Prostate gland (tissue), 2 donors: ENCODE results near the gene MED16. TPM values are rescaled to one million over a fixed set of nuclear protein-coding genes. Genes with fewer than 3 reads are reported as not detected.
"Not testable (repeated sequence)": the region's sequence is repeated elsewhere in the genome, so short reads cannot be mapped to it uniquely, and the experiment has no call there.

Experiments used
- DNase-seq: peaks from one replicate; pipeline ENCODE4 v3.0.0-alpha.2; 2019; ENCODE audit warnings: low spot score
- H3K27ac ChIP-seq, 2 donors: fragments of 200-600 bp; sonication (generic); 2 replicates each; pipeline ENCODE4 v1.5.1; 2017 to 2019
- H3K27me3 ChIP-seq: fragments of 200-600 bp; sonication (generic); replicated peaks from 2 replicates; pipeline ENCODE4 v1.5.1; 2019; ENCODE audit not compliant: insufficient read depth
- H3K36me3 ChIP-seq, 2 donors: fragments of 200-600 bp; sonication (generic); 1 replicate in 1 of 2; 2 replicates in 1 of 2; pipeline versions ENCODE4 v1.5.1 to v1.8.1; 2017 to 2019
- H3K4me1 ChIP-seq: fragments of 200-600 bp; sonication (generic); replicated peaks from 2 replicates; pipeline ENCODE4 v1.5.1; 2019
- H3K4me3 ChIP-seq, 2 donors: fragments of 200-600 bp; sonication (generic); 2 replicates each; pipeline ENCODE4 v1.5.1; 2017 to 2019
- H3K9me3 ChIP-seq: fragments of 200-600 bp; sonication (generic); 2 replicates; pipeline ENCODE4 v1.5.1; 2017
- CTCF ChIP-seq, 4 experiments: fragments of 200-600 bp in 2 of 4; fragments of 450-650 bp in 2 of 4; sonication (generic) in 2 of 4; IDR thresholded peaks; 1 replicate in 3 of 4; 2 replicates in 1 of 4; pipeline ENCODE4 v1.5.1; 2016 to 2019; ENCODE audit warnings: antibody characterized with exemption in 4 of 4, mild to moderate bottlenecking in 2 of 4, moderate library complexity in 2 of 4
- POLR2A ChIP-seq: fragments of 450-650 bp; IDR thresholded peaks from one replicate; pipeline ENCODE4 v1.6.1; 2016; ENCODE audit warnings: antibody characterized with exemption, mild to moderate bottlenecking
- POLR2AphosphoS5 ChIP-seq: sonication (generic); formaldehyde crosslinking; IDR thresholded peaks from one replicate; pipeline ENCODE4 v1.6.1; 2017; ENCODE audit warnings: antibody characterized with exemption
- WGBS: methylation state at CpG from one replicate; pipeline ENCODE4 v1.1.5; 2018; 5-methylcytosine and 5-hydroxymethylcytosine counted together
- intact Hi-C: fragments of 100-400 bp; cut with DNase I; formaldehyde crosslinking; loops from one replicate; pipeline ENCODE4 v1.14.2; 2022
- total RNA-seq, 2 donors: library from RNA; depleted of rRNA; stranded (reverse); fragments of >200 nt; gene quantifications; one replicate each; pipeline ENCODE4 v1.1.0, GENCODE V29; 2016

MED16 gene
- total RNA-seq, 2 donors from 2014 or later: 65.1 to 114 TPM

DNA sequence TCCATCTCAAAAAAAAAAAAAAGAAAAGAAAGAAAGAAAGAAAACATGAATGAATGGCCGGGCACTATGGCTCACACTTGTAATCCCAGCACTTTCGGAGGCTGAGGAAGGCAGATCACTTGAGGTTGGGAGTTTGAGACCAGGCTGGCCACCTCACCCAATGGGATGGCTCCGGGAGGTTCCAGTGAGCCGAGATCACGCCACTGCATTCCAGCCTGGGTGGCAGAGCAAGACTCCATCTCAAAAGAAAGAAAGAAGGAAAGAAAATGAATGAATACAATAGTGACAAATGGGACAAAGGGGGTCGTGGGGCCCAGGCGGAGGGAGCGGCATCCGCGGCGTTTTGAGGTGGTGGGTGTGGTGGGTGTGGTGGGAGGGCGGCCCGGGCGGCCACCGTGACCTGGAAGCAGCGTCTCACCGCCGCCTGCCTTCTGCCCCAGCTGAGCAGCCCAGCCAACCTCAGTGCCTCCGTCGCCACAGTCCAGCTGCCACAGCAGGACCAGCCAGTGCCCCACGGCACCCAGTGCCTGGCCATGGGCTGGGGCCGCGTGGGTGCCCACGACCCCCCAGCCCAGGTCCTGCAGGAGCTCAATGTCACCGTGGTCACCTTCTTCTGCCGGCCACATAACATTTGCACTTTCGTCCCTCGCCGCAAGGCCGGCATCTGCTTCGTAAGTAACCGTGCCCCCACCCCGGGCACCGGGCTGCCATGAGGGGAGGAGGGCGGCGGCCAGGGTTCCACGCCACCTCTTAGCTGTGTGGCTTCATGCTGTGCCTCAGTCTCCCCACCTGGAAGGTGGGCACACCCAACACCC lies 47.1 kb downstream of the MED16 start:
- TF ChIP-seq CTCF (IDR thresholded peaks at IDR 0.05): no peak
- TF ChIP-seq POLR2A: no peak
- no peak for TF ChIP-seq POLR2AphosphoS5
- Histone ChIP-seq H3K4me3 (no peak overlapping the region), H3K27ac (no peak overlapping the region), H3K36me3 (no peaks in the 10 kb centered on the region), H3K9me3 (no peaks in the 10 kb centered on the region), H3K4me1 (peaks cover 4% of the 10 kb centered on the region), H3K27me3 (peaks cover 7% of the 10 kb centered on the region)
- no peak for DNase-seq
- intact Hi-C loops: no loop called here
- WGBS: 69% methylated on average over 37 of the region's 37 CpGs

DNA sequence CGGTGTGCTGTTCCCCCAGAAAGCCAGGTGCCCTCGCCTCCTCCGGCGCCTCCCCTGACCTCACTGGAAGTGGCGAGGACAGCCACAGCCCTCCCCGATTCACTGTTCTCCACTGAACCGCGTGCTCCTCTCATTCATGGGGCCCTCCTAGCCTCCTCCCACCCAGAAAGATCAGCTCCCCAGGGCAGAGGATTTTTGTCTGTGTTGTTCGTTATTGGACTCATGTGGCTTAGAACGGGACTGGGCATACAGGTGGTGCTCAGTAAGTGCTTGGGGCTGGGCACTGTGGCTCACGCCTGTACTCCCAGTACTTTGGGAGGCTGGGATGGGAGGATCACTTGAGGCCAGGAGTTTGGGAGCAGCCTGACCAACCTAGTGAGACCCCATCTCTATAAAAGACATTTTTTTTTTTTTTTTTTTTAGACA lies 48.4 kb downstream of the MED16 start:
- Histone ChIP-seq H3K4me1 (no peaks in the 10 kb centered on the region), H3K36me3 (no peaks in the 10 kb centered on the region), H3K4me3 (no peak overlapping the region), H3K27me3 (peaks cover 7% of the 10 kb centered on the region), H3K27ac (no peak overlapping the region), H3K9me3 (no peaks in the 10 kb centered on the region)
- TF ChIP-seq POLR2A (no peak), CTCF (IDR thresholded peaks at IDR 0.05) (no peak), POLR2AphosphoS5 (no peak)
- intact Hi-C loops: no loop called here
- WGBS: 55% methylated on average over 7 of the region's 11 CpGs
- no peak for DNase-seq

DNA sequence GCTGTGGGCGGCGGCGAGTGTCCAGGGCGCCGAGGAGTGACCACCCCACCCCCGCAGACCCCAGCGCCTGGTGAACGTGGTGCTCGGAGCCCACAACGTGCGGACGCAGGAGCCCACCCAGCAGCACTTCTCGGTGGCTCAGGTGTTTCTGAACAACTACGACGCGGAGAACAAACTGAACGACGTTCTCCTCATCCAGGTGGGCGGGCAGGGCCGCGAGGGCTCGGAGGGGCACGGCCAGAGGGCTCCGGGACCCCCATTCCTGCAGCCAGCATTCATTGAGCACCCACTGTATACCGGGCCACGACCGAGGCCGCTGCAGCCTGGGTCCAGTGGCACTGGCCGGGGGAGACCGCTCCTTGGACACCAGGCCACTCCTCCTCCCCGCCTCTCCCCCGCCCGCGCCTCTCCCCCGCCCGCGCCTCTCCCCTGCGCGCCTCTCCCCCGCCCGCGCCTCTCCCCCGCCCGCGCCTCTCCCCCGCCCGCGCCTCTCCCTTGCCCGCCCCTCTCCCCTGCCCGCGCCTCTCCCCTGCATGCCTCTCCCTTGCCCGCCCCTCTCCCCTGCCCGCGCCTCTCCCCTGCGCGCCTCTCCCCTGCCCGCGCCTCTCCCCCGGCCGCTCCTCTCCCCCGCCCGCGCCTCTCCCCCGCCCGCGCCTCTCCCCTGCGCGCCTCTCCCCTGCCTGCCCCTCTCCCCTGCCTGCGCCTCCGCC lies 49.0 kb downstream of the MED16 start:
- intact Hi-C loops: no loop called here
- WGBS: 33% methylated on average over 20 of the region's 70 CpGs
- peaks cover 7% of the 10 kb centered on the region for H3K27me3 ChIP-seq

GRCh38 chr19:843180-843835 lies 49.7 kb downstream of the MED16 start:
- Histone ChIP-seq H3K36me3 (no peaks in the 10 kb centered on the region), H3K4me1 (no peaks in the 10 kb centered on the region), H3K4me3 (peak overlapping the region; percentile 3 to 21), H3K27ac (no peak overlapping the region), H3K27me3 (peaks cover 7% of the 10 kb centered on the region), H3K9me3 (no peaks in the 10 kb centered on the region)
- whole genome bisulfite sequencing: 5% methylated on average over 34 of the region's 46 CpGs
- TF ChIP-seq POLR2AphosphoS5: no peak
- no peak for TF ChIP-seq POLR2A
- TF ChIP-seq CTCF (IDR thresholded peaks at IDR 0.05): peak in 1 of 4 experiments; percentile 17
- DNase-seq: no peak
- intact Hi-C loops: no loop called here

More for the DNA sequence above, 49.0 kb downstream of the MED16 start:
- Histone ChIP-seq H3K36me3 (no peaks in the 10 kb centered on the region), H3K4me1 (no peaks in the 10 kb centered on the region), H3K4me3 (peak overlapping the region; percentile 3 to 21), H3K9me3 (no peaks in the 10 kb centered on the region), H3K27ac (no peak overlapping the region)
- no peak for DNase-seq
- no peak for TF ChIP-seq POLR2AphosphoS5
- TF ChIP-seq POLR2A: no peak
- TF ChIP-seq CTCF (IDR thresholded peaks at IDR 0.05): no peak

DNA sequence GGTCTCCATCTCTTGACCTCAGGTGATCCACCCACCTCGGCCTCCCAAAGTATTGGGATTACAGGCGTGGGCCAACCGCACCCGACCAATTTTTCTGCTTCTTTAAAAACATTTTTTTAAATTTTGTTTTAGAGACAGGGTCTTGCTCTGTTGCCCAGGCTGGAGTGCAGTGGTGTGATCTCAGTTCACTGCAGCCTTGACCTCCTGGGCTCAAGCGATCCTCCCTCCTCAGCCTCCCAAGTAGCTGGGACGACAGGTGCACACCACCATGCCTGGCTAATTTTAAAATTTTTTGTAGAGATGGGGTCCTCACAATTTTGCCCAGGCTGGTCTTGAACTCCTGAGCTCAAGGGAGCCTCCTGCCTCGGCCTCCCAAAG lies 50.2 kb downstream of the MED16 start:
- H3K36me3 ChIP-seq, H3K9me3 ChIP-seq, DNase-seq, H3K27ac ChIP-seq, intact Hi-C loops, H3K4me3 ChIP-seq, H3K4me1 ChIP-seq, H3K27me3 ChIP-seq: not testable (repeated sequence)
- WGBS: 84% methylated on average over 7 of the region's 7 CpGs
